Erythroblast (primary cell): ENCODE data around the gene IRF2.

ENCODE experiments used
- DNase-seq, 2 experiments: peaks; one replicate each; lab custom pipeline; 2025; lab: John Stamatoyannopoulos, UW
- GATA1 ChIP-seq: IDR thresholded peaks from 2 replicates; pipeline ENCODE4 v1.6.1; 2011; ENCODE audit warnings: low read depth, mild to moderate bottlenecking, control low read depth, low read length, moderate library complexity
- POLR2A ChIP-seq: IDR thresholded peaks from 2 replicates; pipeline ENCODE4 v1.6.1; 2011; ENCODE audit warnings: mild to moderate bottlenecking, low read length

IRF2 gene

GRCh38 chr4:184370711-184371389 lies 103.5 kb downstream of the IRF2 start:
- DNase-seq = no peak
- no peak for TF ChIP-seq POLR2A
- TF ChIP-seq GATA1 = no peak

- TF ChIP-seq GATA1 = no peak
- no peak for TF ChIP-seq POLR2A
- DNase-seq = no peak
Observed at GRCh38 chr4:184369871-184370270, 104.5 kb downstream of the IRF2 start.

- no peak for DNase-seq
- TF ChIP-seq POLR2A (no peak), GATA1 (no peak)
Observed at GRCh38 chr4:184368731-184369130, 105.6 kb downstream of the IRF2 start.

DNA sequence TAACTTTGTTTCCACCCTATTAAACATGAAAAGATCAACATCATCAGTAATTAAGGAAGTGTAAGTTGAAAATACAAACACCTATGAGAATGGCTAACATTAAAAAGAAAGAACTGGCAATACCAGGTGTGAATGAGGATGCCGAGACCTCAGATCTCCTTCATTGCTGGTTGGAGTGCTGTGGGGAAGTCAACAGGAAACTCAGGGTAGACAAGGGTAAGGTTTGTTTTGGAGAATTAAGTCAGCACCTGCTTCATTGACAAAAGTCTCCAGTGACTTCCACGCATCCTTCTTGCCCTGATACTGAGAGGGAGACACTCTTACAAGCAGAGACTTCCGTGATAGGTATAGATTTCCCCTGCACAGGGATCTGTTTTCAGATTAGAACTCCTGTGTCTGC lies 106.1 kb downstream of the IRF2 start:
- TF ChIP-seq GATA1 = no peak
- no peak for TF ChIP-seq POLR2A
- no peak for DNase-seq

DNA sequence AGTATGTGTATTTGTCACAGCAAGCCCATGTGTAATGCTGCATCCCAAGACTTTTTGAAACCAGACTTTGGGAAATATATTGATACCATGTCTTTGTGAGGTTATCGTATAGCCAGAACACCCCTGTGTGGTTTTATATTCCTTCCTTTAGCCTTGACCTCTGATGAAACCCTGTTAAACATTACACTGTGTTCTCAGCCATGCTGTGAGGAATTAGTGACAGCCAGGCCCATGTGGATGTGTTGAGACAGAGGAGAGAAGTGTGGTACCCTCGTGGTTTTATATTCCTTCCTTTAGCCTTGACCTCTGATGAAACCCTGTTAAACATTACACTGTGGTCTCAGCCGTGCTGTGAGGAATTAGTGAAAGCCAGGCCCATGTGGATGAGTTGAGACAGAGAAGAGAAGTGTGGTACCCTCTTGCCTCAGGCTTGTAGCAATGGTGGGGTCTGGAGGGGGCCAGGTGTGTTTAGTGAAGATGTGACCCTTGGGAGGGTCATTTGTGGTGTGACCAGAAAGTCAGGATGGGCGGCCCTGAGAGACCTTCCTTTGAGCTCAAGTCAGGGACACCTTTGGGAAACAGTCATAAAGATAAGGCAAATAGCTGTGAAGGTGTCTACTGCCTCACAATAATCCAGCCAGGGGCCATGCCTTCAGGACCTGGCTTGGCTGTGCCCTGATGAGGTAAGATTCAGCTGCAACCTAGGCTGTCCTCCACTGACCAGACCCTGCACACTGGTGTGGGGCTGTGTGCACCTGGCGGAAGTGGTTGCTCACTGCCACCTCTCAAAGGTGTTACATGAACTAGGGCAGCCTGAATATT lies 110.0 kb downstream of the IRF2 start:
- TF ChIP-seq POLR2A = no peak
- no peak for TF ChIP-seq GATA1
- no peak for DNase-seq

- TF ChIP-seq POLR2A (no peak), GATA1 (no peak)
- no peak for DNase-seq
Observed at GRCh38 chr4:184363258-184363657, 111.1 kb downstream of the IRF2 start.

GRCh38 chr4:184362396-184362795 lies 112.0 kb downstream of the IRF2 start:
- DNase-seq = no peak
- TF ChIP-seq GATA1 (no peak), POLR2A (no peak)

DNA sequence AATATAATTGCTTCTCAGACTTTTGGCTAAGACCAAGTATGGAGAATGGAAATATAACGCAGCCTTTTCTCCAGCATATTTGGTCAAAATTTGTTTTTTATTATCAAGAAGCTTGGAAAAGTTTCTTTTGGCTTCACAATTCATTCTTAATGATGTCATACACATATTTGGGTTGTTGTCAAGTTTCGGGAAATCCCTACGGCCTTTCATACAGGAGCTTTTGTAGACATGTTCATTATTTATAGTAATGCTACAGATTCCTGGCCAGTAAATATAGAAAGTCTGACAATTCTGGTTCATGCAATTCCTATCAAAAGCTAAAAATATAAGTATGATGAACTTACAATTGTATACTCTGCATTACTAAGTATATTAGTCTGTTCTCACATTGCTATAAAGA lies 112.9 kb downstream of the IRF2 start:
- no peak for DNase-seq
- TF ChIP-seq POLR2A (no peak), GATA1 (no peak)

DNA sequence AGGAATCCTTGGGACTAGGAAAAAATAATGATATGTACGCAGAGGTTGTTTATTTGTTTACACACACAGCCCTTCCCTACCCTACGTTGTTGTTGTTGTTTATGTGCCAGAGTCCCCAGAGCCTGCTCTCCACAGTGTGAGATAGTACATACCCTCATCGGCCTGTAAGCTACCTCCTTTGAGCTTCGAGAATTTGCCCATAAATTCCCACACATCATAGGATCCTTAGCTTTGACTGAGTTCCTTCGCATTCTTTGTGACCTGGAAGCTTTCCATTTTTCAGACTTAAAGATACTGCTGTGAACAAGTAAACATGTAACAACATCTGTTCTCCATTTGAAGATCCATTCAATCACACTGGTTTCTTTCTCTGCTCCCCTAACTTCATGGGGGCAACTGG lies 114.5 kb downstream of the IRF2 start:
- DNase-seq = no peak
- no peak for TF ChIP-seq GATA1
- no peak for TF ChIP-seq POLR2A

DNA sequence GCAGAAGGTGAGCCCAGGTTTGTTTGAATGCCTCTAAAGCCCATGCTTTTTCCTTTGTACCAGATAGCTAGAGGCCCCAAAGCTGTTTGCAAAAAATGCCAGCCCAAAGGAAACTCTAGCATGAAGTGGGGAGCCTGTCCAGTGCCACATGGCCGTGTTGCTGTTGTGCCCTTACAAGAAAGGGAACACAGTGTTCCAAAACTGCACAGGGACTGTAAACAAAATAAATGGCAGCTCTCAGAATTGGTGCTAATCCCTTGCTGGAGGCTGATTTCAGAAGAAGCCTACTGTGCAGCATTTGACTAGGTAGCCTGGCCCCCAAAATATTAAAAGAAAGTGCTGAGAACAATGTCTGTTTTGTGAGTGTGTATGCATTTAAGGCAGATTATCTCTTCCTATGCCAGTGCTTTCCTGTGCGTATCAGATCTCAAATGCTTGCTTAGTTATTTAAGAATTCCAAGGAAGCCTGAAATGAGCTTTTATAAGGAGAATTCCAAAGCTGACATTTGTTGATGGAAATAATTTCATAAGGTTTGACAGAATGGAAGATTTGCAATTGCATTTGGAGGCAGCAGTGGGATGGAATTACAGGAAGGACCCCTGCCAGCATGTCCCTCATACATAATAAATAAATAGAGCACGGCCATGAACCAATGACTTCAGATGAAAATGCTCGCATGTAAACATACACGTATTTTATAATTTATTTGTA lies 115.7 kb downstream of the IRF2 start:
- TF ChIP-seq GATA1 (no peak), POLR2A (no peak)
- DNase-seq = no peak

DNA sequence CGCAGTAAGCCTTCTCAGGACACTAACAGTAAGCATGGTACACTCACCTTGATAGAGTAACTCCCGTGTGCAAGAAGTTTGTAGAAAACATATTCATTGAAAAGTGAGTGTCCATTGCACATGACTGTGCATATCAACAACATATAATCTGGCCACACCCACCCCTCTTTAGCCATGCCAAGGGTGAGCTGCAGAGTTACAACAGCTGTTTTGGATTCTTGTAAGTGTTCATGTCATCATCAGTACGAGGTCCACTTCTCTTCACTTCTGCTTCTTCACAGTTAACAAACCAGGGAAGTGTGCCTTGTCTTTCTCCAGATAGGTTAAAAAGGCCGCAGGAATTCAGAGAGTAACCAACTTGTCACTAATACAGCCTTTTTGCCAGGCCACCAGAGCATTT lies 116.6 kb downstream of the IRF2 start:
- DNase-seq = peak; percentile 11 to 29
- no peak for TF ChIP-seq GATA1
- no peak for TF ChIP-seq POLR2A

- TF ChIP-seq POLR2A (no peak), GATA1 (no peak)
- no peak for DNase-seq
Observed at GRCh38 chr4:184357165-184357564, 117.2 kb downstream of the IRF2 start.

GRCh38 chr4:184356366-184356765 lies 118.0 kb downstream of the IRF2 start:
- TF ChIP-seq GATA1 = no peak
- TF ChIP-seq POLR2A = no peak
- DNase-seq = no peak

DNA sequence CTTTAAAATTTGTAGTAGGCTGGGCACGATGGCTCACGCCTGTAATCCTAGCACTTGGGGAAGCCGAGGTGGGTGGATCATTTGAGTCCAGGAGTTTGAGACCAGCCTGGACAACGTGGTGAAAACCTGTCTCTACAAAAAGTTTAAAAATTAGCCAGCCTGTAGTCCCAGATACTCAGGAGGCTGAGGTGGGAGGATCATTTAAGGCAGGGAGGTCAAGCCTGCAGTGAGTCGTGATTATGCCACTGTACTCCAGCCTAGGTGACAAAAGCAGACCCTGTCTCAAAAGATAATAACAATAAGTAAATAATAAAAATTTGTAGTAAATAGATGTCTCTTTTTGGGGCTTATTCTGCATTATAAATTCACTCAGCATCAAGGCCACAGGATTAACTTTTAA lies 118.5 kb downstream of the IRF2 start:
- no peak for DNase-seq
- TF ChIP-seq POLR2A (no peak), GATA1 (no peak)
